Adrenal gland (tissue), 12 donors: ENCODE data around the gene KCTD10. TPM values are rescaled to one million over a fixed set of nuclear protein-coding genes. Genes with fewer than 3 reads are reported as not detected.

ENCODE experiments used
- DNase-seq, 7 donors: peaks; one replicate each; pipeline ENCODE4 v3.0.0-alpha.2; 2019 to 2020
- H3K27ac ChIP-seq, 5 donors: fragments of 200-600 bp; sonication (generic) in 4 of 5; 1 replicate in 3 of 5; 2 replicates in 2 of 5; pipeline versions ENCODE4 v1.5.1 to v1.8.0; 2016 to 2020; ENCODE audit warnings: mild to moderate bottlenecking in 1 of 5
- H3K27me3 ChIP-seq: fragments of 200-600 bp; 2 replicates; pipeline ENCODE4 v1.8.0; 2021
- H3K36me3 ChIP-seq, 2 donors: fragments of 200-600 bp; replicated peaks in 1 of 2; 1 replicate in 1 of 2; 2 replicates in 1 of 2; pipeline versions ENCODE4 v1.5.1 to v1.8.0; 2018 to 2022
- H3K4me1 ChIP-seq, 2 donors: fragments of 200-600 bp; replicated peaks in 1 of 2; 1 replicate in 1 of 2; 2 replicates in 1 of 2; pipeline versions ENCODE4 v1.5.1 to v1.8.0; 2018 to 2021
- H3K4me3 ChIP-seq, 4 donors: fragments of 200-600 bp; sonication (generic) in 3 of 4; one replicate each; pipeline ENCODE4 v1.5.1; 2016 to 2018
- H3K9me3 ChIP-seq, 3 donors: fragments of 200-600 bp; sonication (generic) in 1 of 3; replicated peaks in 1 of 3; 1 replicate in 2 of 3; 2 replicates in 1 of 3; pipeline versions ENCODE4 v1.5.1 to v1.8.0; 2016 to 2021
- CTCF ChIP-seq, 6 experiments: fragments of 450-650 bp in 4 of 6; fragments of 200-600 bp in 2 of 6; sonication (generic) in 1 of 6; IDR thresholded peaks; 1 replicate in 5 of 6; 2 replicates in 1 of 6; pipeline versions ENCODE4 v1.5.1 to v1.8.0; 2016 to 2021; ENCODE audit warnings: antibody characterized with exemption in 6 of 6, mild to moderate bottlenecking in 2 of 6, moderate library complexity in 1 of 6
- POLR2A ChIP-seq, 2 donors: fragments of 450-650 bp; IDR thresholded peaks; one replicate each; pipeline ENCODE4 v1.6.1; 2017; ENCODE audit warnings: antibody characterized with exemption in 2 of 2, mild to moderate bottlenecking in 2 of 2, moderate library complexity in 1 of 2
- WGBS, 4 donors: extraction: QIAGEN DNeasy Blood & Tissue Kit in 2 of 4; methylation state at CpG; one replicate each; pipeline versions ENCODE4 v1.1.5 to v1.1.7; 2013 to 2017; 5-methylcytosine and 5-hydroxymethylcytosine counted together
- intact Hi-C, 2 donors: fragments of 100-400 bp; cut with DNase I; formaldehyde crosslinking; loops; one replicate each; pipeline versions ENCODE4 v1.14.1 to v1.15.0; 2022 to 2023
- polyA plus RNA-seq, 3 donors: library from polyadenylated mRNA; stranded (reverse); fragments of 200-250 nt in 2 of 3; fragments of 350-450 nt in 1 of 3; fragmentation: Illumina TruSeq in 1 of 3; extraction: RNeasy Lipid Tissue Mini Kit (QIAGEN cat#74804) in 1 of 3; gene quantifications; one replicate each; pipeline ENCODE4 v1.2.3, GENCODE V29; 2013 to 2014
- total RNA-seq, 9 donors: library from RNA; depleted of rRNA in 4 of 9; stranded (reverse); fragments of >200 nt in 4 of 9; fragments of 120-200 nt in 1 of 9; fragmentation: NEBNext Ultra II Directional in 1 of 9; extraction: Animal tissue kit (Norgen Biotek cat#: 25700) in 1 of 9; gene quantifications; one replicate each; pipeline versions ENCODE4 v1.1.0 to v1.2.4, GENCODE V29; 2013 to 2023
- donor health status: healthy with polysubstance abuse.
- donor health status: Bipolar disorder and iron deficiency.
- donor health status: DM: yes; HTN: yes; CAD: no.
- donor health status: DM: no; HTN: no; CAD: no.
- donor health status: DM: no; HTN: no; CAD: no.
- donor health status: DM: yes; HTN: yes; CAD: no.

The KCTD10 gene
- total and polyA plus RNA-seq, 12 donors: 21.6 to 77.8 (median 56.1) TPM

- peaks cover 0 to 4% of the 10 kb centered on the region in 2 donors for H3K4me1 ChIP-seq
- TF ChIP-seq POLR2A (IDR thresholded peaks at IDR 0.05): no peak
- H3K9me3 ChIP-seq: no peaks in the 10 kb centered on the region
- intact Hi-C loops: no loop called here
- H3K27ac ChIP-seq: no peak overlapping the region
- no peak for DNase-seq
- no peaks in the 10 kb centered on the region for H3K27me3 ChIP-seq
- H3K4me3 ChIP-seq: no peak overlapping the region
- 80 to 89% (median 83%) methylated on average over 5 of the region's 5 CpGs for WGBS, 4 donors
- peaks cover 0 to 45% of the 10 kb centered on the region in 2 donors for H3K36me3 ChIP-seq
These were observed 28.8 kb downstream of the KCTD10 start for GRCh38 chr12:109448272-109448671.

GRCh38 chr12:109447482-109447881, 29.6 kb downstream of the KCTD10 start:
- no peak for DNase-seq
- intact Hi-C loops: no loop called here
- no peaks in the 10 kb centered on the region for H3K27me3 ChIP-seq
- H3K4me1 ChIP-seq: peaks cover 0 to 4% of the 10 kb centered on the region in 2 donors
- H3K36me3 ChIP-seq: peaks cover 0 to 40% of the 10 kb centered on the region in 2 donors
- TF ChIP-seq CTCF (IDR thresholded peaks at IDR 0.05) (no peak), POLR2A (IDR thresholded peaks at IDR 0.05) (no peak)
- no peak overlapping the region for H3K4me3 ChIP-seq
- no peak overlapping the region for H3K27ac ChIP-seq
- 87 to 91% (median 89%) methylated on average over 9 of the region's 9 CpGs for WGBS, 4 donors
- H3K9me3 ChIP-seq: no peaks in the 10 kb centered on the region

GRCh38 chr12:109446869-109447268, 30.2 kb downstream of the KCTD10 start:
- TF ChIP-seq POLR2A (IDR thresholded peaks at IDR 0.05): no peak
- TF ChIP-seq CTCF (IDR thresholded peaks at IDR 0.05): no peak
- Histone ChIP-seq H3K36me3 (peaks cover 0 to 36% of the 10 kb centered on the region in 2 donors), H3K27ac (no peak overlapping the region), H3K9me3 (no peaks in the 10 kb centered on the region), H3K27me3 (no peaks in the 10 kb centered on the region), H3K4me1 (peaks cover 0 to under 1% of the 10 kb centered on the region in 2 donors), H3K4me3 (no peak overlapping the region)
- intact Hi-C loops: no loop called here
- no peak for DNase-seq
- 81 to 95% (median 89%) methylated on average over 8 of the region's 8 CpGs for WGBS, 4 donors

GRCh38 chr12:109445191-109445609, 31.9 kb downstream of the KCTD10 start:
- no peak for DNase-seq
- Histone ChIP-seq H3K4me1 (no peaks in the 10 kb centered on the region), H3K27me3 (no peaks in the 10 kb centered on the region), H3K4me3 (no peak overlapping the region), H3K36me3 (peaks cover 0 to 21% of the 10 kb centered on the region in 2 donors), H3K27ac (no peak overlapping the region), H3K9me3 (no peaks in the 10 kb centered on the region)
- intact Hi-C loops: no loop called here
- TF ChIP-seq CTCF (IDR thresholded peaks at IDR 0.05): no peak
- no peak for TF ChIP-seq POLR2A (IDR thresholded peaks at IDR 0.05)
- 89 to 96% (median 95%) methylated on average over 2 of the region's 2 CpGs for WGBS, 4 donors

- H3K36me3 ChIP-seq: peaks cover 0 to 21% of the 10 kb centered on the region in 2 donors
- no peaks in the 10 kb centered on the region for H3K27me3 ChIP-seq
- TF ChIP-seq CTCF (IDR thresholded peaks at IDR 0.05) (no peak), POLR2A (IDR thresholded peaks at IDR 0.05) (no peak)
- no peaks in the 10 kb centered on the region for H3K9me3 ChIP-seq
- H3K27ac ChIP-seq: no peak overlapping the region
- DNase-seq: no peak
- no peak overlapping the region for H3K4me3 ChIP-seq
- no peaks in the 10 kb centered on the region for H3K4me1 ChIP-seq
- intact Hi-C loops: no loop called here
- WGBS, 4 donors: 70 to 79% (median 74%) methylated on average over 6 of the region's 6 CpGs
These were observed 32.8 kb downstream of the KCTD10 start for GRCh38 chr12:109444259-109444658.
